Activated naive CD4-positive, alpha-beta T cell treated with anti-CD3 and anti-CD28 coated beads, Interleukin-2, amount 10 ng/mL, durations not matched to agents 7 days and 5 days (primary cell): ENCODE data around the gene APIP.
"Not testable (repeated sequence)": the region's sequence is repeated elsewhere in the genome, so short reads cannot be mapped to it uniquely, and the experiment has no call there.

Experiments used
- CTCF ChIA-PET: fragments of 350-600 bp; sonication (Branson Sonifier 250); formaldehyde crosslinking; loops from one replicate; lab custom pipeline; 2021; ENCODE audit warnings: antibody characterized with exemption; lab: Charles Lee
- DNase-seq: peaks from one replicate; pipeline ENCODE4 v3.0.0-alpha.2; 2020
- H3K27ac Mint-ChIP-seq: one replicate; pipeline ENCODE4 v1.8.0; 2021; ENCODE audit warnings: mild to moderate bottlenecking, moderate library complexity, mixed read lengths
- H3K27me3 Mint-ChIP-seq: one replicate; pipeline ENCODE4 v1.8.0; 2021; ENCODE audit warnings: mild to moderate bottlenecking, mixed read lengths
- H3K36me3 Mint-ChIP-seq: one replicate; pipeline ENCODE4 v1.8.0; 2021; ENCODE audit warnings: mixed read lengths
- H3K4me1 Mint-ChIP-seq: one replicate; pipeline ENCODE4 v1.8.0; 2021; ENCODE audit warnings: mixed read lengths
- H3K4me3 Mint-ChIP-seq: one replicate; pipeline ENCODE4 v1.8.0; 2021; ENCODE audit warnings: mild to moderate bottlenecking, moderate library complexity, mixed read lengths
- H3K9me3 Mint-ChIP-seq: one replicate; pipeline ENCODE4 v1.8.0; 2021; ENCODE audit warnings: mixed read lengths

Gene APIP

DNA sequence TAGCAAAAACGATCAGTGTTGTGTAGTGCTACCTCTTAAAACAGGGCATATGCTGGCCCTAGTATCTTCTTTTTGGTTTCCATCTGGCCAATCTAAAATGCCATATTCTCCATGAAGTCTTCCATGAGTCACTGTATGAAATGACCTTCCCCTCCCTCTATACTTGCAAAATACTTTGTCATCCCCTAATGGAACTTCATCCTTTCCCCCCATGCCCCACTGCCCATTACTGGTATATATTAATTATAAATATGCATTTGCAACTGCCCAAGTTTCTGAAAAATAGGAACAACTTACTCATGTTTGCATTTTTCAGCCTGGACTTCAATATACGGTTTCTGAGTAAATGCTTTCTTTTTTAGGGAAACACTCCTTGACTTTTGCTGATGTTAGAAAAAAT, 4.5 kb downstream of the APIP start:
- Mint-ChIP-seq H3K9me3 (peaks cover 4% of the 10 kb centered on the region), H3K4me1 (peaks cover 16% of the 10 kb centered on the region), H3K27ac (no peak overlapping the region), H3K4me3 (no peak overlapping the region), H3K27me3 (no peaks in the 10 kb centered on the region), H3K36me3 (peaks cover 16% of the 10 kb centered on the region)
- CTCF ChIA-PET, result no interaction called here
- no peak for DNase-seq

GRCh38 chr11:34910817-34911216, 5.4 kb downstream of the APIP start:
- H3K36me3 Mint-ChIP-seq, result peaks cover 16% of the 10 kb centered on the region
- no peak overlapping the region for H3K4me3 Mint-ChIP-seq
- H3K27ac Mint-ChIP-seq, result no peak overlapping the region
- peaks cover 16% of the 10 kb centered on the region for H3K4me1 Mint-ChIP-seq
- DNase-seq, result no peak
- H3K27me3 Mint-ChIP-seq, result no peaks in the 10 kb centered on the region
- H3K9me3 Mint-ChIP-seq, result peaks cover 4% of the 10 kb centered on the region
- CTCF ChIA-PET, result interaction anchor here (1.6 kb wide), 1 partner anchor 483 kb away, joined by 4 read pairs; no protein-coding TSS in a partner anchor

DNA sequence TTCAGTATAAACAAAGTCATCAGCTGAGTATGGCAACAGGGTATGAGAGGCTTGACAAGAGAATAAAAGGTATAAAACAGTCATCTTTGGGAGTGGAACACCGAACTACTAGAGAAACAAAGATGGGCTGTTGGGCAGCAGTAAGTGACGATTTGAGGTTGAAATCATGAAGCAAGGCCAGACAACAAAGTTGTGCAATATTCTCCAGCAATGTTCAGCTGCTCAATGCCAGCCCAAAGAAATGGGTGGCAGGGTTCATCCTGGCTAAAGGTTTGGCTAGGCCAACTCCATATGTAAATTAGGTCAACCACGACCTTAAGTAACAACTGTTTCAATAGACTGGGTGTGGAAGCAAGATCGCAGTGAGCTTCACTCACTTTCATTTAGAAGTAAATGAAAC, 6.2 kb downstream of the APIP start:
- DNase-seq, result no peak
- Mint-ChIP-seq H3K9me3 (peaks cover 4% of the 10 kb centered on the region), H3K4me1 (peaks cover 9% of the 10 kb centered on the region), H3K36me3 (peaks cover 13% of the 10 kb centered on the region), H3K27me3 (no peaks in the 10 kb centered on the region), H3K4me3 (no peak overlapping the region), H3K27ac (no peak overlapping the region)
- CTCF ChIA-PET, result interaction anchor here (0.8 to 1.6 kb wide), 2 partner anchors 482 to 483 kb away, joined by 3 to 4 read pairs; no protein-coding TSS in a partner anchor

- Mint-ChIP-seq H3K4me1 (peaks cover 6% of the 10 kb centered on the region), H3K27me3 (no peaks in the 10 kb centered on the region), H3K36me3 (peaks cover 15% of the 10 kb centered on the region), H3K4me3 (no peak overlapping the region), H3K27ac (no peak overlapping the region), H3K9me3 (peaks cover 4% of the 10 kb centered on the region)
- CTCF ChIA-PET, result interaction anchor here (0.8 to 1.6 kb wide), 4 partner anchors 11 to 484 kb away, joined by 3 to 4 read pairs (median 4); no protein-coding TSS in a partner anchor
- no peak for DNase-seq
These were observed 6.8 kb downstream of the APIP start for GRCh38 chr11:34909415-34909814.

DNA sequence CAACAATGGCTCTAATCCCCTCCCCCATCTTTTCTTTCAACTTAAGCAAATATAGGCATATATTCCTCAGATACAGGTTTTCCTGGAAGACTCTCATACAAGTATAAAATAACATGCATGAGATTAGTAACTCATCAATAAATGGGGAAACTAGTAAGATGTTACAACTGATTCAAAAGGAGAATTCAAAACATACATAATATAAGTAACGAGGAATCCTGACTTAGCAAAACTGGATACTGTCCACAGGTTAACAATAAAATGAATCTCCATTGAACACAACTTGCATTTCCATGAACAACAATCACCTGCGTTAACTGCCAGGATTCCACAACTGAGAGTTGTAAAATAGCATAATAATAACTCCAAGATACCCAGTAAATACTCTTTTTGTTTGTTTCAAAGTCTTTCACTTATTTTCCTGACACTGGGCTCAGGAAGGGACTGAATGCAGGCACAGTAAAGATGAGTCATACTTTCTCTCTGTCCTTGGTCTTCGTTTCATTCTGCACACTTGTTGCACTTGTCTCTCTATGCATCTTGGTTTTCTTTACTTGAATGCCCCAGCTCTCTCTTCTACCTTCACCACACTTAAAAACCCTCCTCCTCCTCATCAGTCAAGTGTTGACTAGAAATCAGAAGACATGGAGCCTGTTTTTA, 8.1 kb downstream of the APIP start:
- CTCF ChIA-PET, result interaction anchor here (0.8 to 1.3 kb wide), 2 partner anchors 17 to 496 kb away, joined by 4 read pairs; no protein-coding TSS in a partner anchor
- peaks cover 14% of the 10 kb centered on the region for H3K36me3 Mint-ChIP-seq
- no peak for DNase-seq
- H3K4me3 Mint-ChIP-seq, result no peak overlapping the region
- H3K27ac Mint-ChIP-seq, result no peak overlapping the region
- H3K27me3 Mint-ChIP-seq, result no peaks in the 10 kb centered on the region
- no peaks in the 10 kb centered on the region for H3K4me1 Mint-ChIP-seq
- peaks cover 8% of the 10 kb centered on the region for H3K9me3 Mint-ChIP-seq

GRCh38 chr11:34905666-34906065, 10.5 kb downstream of the APIP start:
- H3K27me3 Mint-ChIP-seq, result no peaks in the 10 kb centered on the region
- H3K36me3 Mint-ChIP-seq, result peaks cover 16% of the 10 kb centered on the region
- DNase-seq, result no peak
- H3K9me3 Mint-ChIP-seq, result peaks cover 27% of the 10 kb centered on the region
- H3K27ac Mint-ChIP-seq, result no peak overlapping the region
- CTCF ChIA-PET, result no interaction called here
- H3K4me3 Mint-ChIP-seq, result no peak overlapping the region
- H3K4me1 Mint-ChIP-seq, result no peaks in the 10 kb centered on the region

DNA sequence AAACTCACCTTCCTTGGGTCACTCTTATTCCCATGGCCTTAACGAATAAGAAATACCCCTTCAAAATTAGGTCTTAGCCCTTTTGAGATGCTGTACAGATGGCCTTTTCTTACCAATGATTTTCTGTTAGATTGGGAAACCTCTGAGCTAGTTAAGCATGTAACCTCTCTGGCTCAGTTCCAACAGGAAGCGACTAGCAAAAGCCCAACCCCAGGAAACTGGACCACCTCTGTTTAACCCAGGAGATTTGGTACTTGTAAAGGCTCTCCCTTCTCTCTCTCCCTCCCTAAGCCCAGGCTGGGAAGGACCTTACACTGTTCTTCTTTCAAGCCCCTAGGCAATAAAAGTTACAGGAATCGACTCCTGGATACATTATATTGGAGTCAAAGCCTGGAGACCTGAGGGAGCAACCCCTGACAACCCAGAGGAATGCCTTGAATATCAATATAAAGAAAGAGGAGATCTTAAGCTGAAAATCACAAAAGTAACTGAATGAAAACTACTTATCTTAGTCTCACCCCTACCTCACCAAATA, 11.7 kb downstream of the APIP start:
- CTCF ChIA-PET, result no interaction called here
- DNase-seq, result no peak
- peaks cover 23% of the 10 kb centered on the region for H3K36me3 Mint-ChIP-seq
- H3K27me3 Mint-ChIP-seq, result no peaks in the 10 kb centered on the region
- no peaks in the 10 kb centered on the region for H3K4me1 Mint-ChIP-seq
- H3K9me3 Mint-ChIP-seq, result peaks cover 38% of the 10 kb centered on the region
- H3K4me3 Mint-ChIP-seq, result no peak overlapping the region
- no peak overlapping the region for H3K27ac Mint-ChIP-seq

- CTCF ChIA-PET, result interaction anchor here (0.8 kb wide), 1 partner anchor 8 kb away, joined by 5 read pairs; no protein-coding TSS in a partner anchor
- Mint-ChIP-seq H3K27me3 (no peaks in the 10 kb centered on the region), H3K36me3 (peaks cover 38% of the 10 kb centered on the region), H3K27ac (no peak overlapping the region), H3K4me1 (no peaks in the 10 kb centered on the region), H3K9me3 (peaks cover 60% of the 10 kb centered on the region), H3K4me3 (no peak overlapping the region)
- DNase-seq, result no peak
These were observed 16.6 kb downstream of the APIP start for GRCh38 chr11:34899633-34900016.

DNA sequence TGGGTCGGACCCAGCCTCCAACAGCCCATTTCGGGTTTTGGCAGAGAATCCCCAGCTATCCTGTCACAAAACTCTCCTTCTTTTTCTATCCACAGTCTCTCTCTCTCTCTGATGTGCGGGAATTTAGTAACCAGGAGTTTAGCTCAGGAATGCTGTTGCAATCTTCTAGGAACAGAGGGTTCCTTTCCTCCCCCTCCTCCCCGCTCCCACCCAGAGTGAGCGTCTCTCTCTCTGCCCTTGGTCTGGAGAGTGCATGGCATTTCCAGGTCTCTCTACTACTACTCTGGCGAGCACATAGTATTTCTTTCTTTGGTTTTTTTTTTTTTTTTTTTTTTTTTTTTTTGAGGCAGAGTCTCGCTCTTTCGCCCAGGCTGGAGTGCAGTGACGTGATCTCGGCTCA, 17.7 kb downstream of the APIP start:
- Mint-ChIP-seq H3K4me1 (no peaks in the 10 kb centered on the region), H3K9me3 (peaks cover 54% of the 10 kb centered on the region), H3K27ac (no peak overlapping the region), H3K4me3 (no peak overlapping the region), H3K27me3 (no peaks in the 10 kb centered on the region), H3K36me3 (peaks cover 34% of the 10 kb centered on the region)
- CTCF ChIA-PET, result interaction anchor here (0.8 to 1.0 kb wide), 2 partner anchors 11 to 312 kb away, joined by 3 read pairs; no protein-coding TSS in a partner anchor
- no peak for DNase-seq

GRCh38 chr11:34897171-34897870, 18.9 kb downstream of the APIP start:
- DNase-seq, result no peak
- CTCF ChIA-PET, result interaction anchor here (1.3 to 1.4 kb wide), 2 partner anchors 9 to 331 kb away, joined by 3 to 4 read pairs; no protein-coding TSS in a partner anchor
- Mint-ChIP-seq H3K36me3 (peaks cover 28% of the 10 kb centered on the region), H3K9me3 (peaks cover 50% of the 10 kb centered on the region), H3K27me3 (no peaks in the 10 kb centered on the region), H3K4me1 (no peaks in the 10 kb centered on the region), H3K27ac (no peak overlapping the region), H3K4me3 (no peak overlapping the region)

GRCh38 chr11:34896191-34896590, 20.0 kb downstream of the APIP start:
- H3K36me3 Mint-ChIP-seq, result peaks cover 27% of the 10 kb centered on the region
- H3K4me1 Mint-ChIP-seq, DNase-seq, CTCF ChIA-PET, H3K27me3 Mint-ChIP-seq, H3K27ac Mint-ChIP-seq, H3K4me3 Mint-ChIP-seq: not testable (repeated sequence)
- peaks cover 40% of the 10 kb centered on the region for H3K9me3 Mint-ChIP-seq

DNA sequence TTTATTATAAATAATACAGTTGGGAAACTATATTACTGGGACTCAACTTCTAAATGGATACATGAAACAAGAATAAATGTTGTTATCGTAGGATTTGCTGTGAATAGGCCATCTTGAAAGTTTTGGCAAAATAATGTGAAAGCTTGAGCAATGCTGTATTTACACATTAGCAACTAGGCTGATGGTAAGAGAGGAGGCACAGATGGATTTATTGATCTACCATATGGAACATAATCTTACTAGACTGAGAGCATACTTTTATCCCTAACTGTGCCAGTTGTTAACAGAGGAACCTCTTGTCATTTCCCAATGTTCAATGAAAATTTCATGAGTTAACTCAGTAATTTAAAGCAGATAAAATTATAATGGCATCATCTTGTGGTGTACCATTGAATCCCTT, 22.8 kb downstream of the APIP start:
- no peaks in the 10 kb centered on the region for H3K27me3 Mint-ChIP-seq
- CTCF ChIA-PET, result interaction anchor here (0.9 to 3.4 kb wide), 4 partner anchors 53 to 517 kb away, joined by 3 to 31 read pairs (median 4); no protein-coding TSS in a partner anchor
- DNase-seq, result no peak
- no peak overlapping the region for H3K27ac Mint-ChIP-seq
- H3K4me3 Mint-ChIP-seq, result no peak overlapping the region
- peaks cover 15% of the 10 kb centered on the region for H3K9me3 Mint-ChIP-seq
- H3K4me1 Mint-ChIP-seq, result no peaks in the 10 kb centered on the region
- peaks cover 10% of the 10 kb centered on the region for H3K36me3 Mint-ChIP-seq

DNA sequence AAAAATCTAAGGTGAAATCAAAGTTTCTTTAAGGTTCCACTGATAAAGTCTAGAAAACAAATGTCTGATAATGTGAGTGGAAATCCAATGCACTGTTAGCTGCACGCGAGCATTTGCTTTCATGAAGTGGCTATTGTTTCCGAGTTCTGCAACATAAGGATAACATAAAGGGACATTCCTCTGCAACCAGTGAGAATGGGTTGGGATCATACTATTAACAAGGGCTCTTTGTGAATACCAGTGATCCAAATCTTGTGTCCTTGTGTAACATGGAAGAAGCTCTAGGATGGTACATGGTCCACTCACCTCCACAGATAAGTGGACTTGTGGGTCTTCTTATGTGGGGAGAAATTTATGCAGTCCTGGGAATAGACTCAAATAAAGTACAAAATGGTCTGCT, 24.6 kb downstream of the APIP start:
- Mint-ChIP-seq H3K9me3 (peaks cover 6% of the 10 kb centered on the region), H3K4me1 (no peaks in the 10 kb centered on the region), H3K27me3 (no peaks in the 10 kb centered on the region), H3K36me3 (peaks cover 8% of the 10 kb centered on the region), H3K4me3 (no peak overlapping the region), H3K27ac (no peak overlapping the region)
- DNase-seq, result no peak
- CTCF ChIA-PET, result interaction anchor here (0.7 to 3.4 kb wide), 5 partner anchors 8 to 500 kb away, joined by 3 to 31 read pairs (median 4); no protein-coding TSS in a partner anchor

GRCh38 chr11:34890812-34891211, 25.4 kb downstream of the APIP start:
- DNase-seq, result no peak
- Mint-ChIP-seq H3K9me3 (no peaks in the 10 kb centered on the region), H3K4me3 (no peak overlapping the region), H3K36me3 (peaks cover 3% of the 10 kb centered on the region), H3K27ac (no peak overlapping the region), H3K27me3 (no peaks in the 10 kb centered on the region), H3K4me1 (no peaks in the 10 kb centered on the region)
- CTCF ChIA-PET, result interaction anchor here (0.7 to 3.4 kb wide), 5 partner anchors 8 to 501 kb away, joined by 3 to 31 read pairs (median 4); no protein-coding TSS in a partner anchor
